ENCODE measurements around the gene PMPCA. TPM values are rescaled to one million over a fixed set of nuclear protein-coding genes. Genes with fewer than 3 reads are reported as not detected.

The PMPCA gene, protein sequence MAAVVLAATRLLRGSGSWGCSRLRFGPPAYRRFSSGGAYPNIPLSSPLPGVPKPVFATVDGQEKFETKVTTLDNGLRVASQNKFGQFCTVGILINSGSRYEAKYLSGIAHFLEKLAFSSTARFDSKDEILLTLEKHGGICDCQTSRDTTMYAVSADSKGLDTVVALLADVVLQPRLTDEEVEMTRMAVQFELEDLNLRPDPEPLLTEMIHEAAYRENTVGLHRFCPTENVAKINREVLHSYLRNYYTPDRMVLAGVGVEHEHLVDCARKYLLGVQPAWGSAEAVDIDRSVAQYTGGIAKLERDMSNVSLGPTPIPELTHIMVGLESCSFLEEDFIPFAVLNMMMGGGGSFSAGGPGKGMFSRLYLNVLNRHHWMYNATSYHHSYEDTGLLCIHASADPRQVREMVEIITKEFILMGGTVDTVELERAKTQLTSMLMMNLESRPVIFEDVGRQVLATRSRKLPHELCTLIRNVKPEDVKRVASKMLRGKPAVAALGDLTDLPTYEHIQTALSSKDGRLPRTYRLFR
- 60.7 and 65.8 TPM in 2 replicates for total RNA-seq

DNA sequence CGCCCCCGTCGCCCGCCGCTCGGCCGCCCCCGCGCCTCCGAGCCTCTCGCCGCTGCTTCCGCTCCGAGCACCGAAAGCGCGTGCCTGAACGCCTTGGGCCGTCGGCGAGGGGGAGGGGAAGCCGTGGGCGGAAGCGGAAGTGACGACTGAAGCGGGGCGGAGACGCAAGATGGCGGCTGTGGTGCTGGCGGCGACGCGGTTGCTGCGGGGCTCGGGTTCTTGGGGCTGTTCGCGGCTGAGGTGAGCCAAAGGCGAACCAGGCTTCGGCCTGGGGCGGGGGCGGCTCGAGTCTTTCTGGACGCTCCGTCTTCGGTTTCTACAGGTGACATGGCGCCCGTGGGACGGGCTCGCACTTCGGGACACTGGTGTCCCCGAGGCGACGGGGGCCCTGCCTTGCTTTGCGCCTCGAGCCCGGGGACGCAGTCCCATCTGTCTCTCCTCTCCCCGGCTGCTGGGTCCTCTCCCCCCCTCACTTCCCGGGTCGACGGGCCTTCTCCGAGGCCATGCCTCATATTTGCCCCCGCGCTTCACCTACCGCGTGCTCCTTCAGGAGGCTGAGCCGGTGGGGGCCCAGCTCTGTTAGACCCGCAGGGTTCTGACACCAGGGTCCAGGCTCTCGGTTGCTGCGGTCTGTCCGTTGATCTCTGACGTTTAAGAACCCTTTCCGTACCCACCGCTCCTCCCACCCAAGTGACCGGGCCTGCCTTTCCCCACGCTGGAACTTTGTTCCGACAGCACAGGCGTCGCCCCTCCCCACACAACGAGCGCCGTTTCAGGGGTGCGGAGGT, at the start of gene PMPCA, which contains the start of gene ENTR1:
Gene PMPCA, plus strand, starts transcription at position 159 of the 788 bp plus-strand sequence. Its CDS starts 11 bp downstream, at position 170.
Gene ENTR1, minus strand, starts transcription at position 115 of the 788 bp plus-strand sequence. CDS start 217 bp downstream, outside the sequence.

DNA sequence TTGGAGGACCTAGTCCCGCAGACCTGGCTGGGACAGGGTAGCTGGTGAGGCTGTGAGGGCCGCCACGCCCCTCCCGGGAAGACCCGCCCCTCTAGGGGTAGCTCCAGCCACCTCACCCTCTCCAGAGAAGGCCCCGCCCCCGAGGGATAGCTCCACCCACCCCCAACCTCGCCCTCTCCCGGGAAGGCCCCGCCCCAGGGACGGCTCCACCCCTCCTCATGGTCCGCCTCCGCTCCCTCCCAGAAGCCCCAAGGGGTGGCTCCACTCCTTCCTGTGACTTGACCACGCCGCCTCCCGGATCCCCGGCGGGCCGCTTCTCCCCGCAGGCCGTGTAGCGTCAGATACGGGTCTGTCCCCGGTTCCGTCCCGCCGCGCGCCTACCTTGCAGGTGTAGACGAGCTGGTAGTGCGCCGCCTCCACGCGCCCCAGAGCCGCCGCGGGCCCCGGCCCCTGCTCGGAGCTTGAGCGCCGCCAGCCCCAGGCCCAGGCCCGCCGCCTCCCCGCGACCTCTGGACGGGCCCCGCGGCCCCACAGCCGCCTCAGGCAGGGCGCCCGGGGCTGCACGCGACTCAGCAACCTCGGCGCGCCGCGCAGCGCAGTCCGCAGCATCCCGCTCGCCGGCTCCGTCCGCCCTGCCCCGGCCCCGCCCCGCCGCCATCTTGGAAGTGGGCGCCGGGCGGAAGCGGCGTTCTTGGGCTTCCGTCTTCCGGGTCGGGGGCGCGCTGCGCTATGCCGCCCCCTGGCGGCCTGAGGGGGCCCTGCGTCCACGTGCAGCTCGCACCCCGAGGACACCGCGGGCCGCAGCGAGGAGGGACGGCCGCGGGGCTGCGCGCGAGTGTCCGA, 47.1 kb upstream of the PMPCA start, which contains the start of gene DNLZ:
Gene DNLZ, minus strand, starts transcription at position 639 of the 843 bp plus-strand sequence. Its CDS starts 30 bp downstream, at position 609.

DNA sequence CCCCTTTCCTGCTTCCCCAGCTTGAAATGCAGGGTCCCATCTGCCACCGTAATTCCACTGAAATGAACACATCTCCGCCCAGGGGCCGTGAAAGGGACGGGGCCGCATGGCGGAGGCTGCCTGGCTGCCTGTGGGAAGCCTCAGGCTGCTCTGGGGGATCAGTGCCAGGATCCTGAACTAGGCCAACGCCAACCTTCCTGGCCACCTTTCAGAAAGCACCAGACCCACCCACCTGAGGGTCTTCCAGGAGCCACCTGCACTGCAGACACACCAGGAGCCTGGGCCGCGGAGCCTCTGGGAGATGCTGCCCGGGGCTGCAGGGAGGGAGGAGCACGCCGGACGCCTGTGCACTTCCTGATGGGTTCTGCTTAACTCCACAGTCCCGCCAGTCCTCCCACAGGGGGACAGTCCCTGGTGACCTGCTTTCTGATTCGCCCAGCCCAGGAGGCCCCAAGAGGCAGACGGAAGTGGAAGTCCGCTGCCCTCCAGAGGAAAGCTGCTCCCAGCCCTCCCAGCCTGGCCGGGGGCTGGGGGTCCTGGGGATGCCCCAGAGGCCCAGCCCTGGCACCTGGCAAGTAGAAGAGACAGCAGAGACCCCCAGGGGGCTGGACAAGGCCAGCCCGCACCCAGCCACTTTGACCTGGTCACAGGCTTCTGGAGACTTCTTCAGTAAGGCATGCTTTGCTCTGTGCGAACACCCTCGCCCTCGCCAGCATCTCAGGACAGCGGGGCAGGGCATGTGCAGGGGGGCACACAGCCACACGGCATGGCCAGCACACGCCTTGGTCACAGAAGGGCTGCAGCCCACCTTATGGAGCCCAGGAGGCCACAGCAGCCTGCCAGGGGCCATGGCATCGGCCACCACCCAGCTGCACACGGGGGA, 36.9 kb upstream of the PMPCA start, which contains the start of gene CARD9:
Gene CARD9, minus strand, starts transcription at position 370 of the 883 bp plus-strand sequence. CDS start 1,591 bp downstream, outside the sequence.

DNA sequence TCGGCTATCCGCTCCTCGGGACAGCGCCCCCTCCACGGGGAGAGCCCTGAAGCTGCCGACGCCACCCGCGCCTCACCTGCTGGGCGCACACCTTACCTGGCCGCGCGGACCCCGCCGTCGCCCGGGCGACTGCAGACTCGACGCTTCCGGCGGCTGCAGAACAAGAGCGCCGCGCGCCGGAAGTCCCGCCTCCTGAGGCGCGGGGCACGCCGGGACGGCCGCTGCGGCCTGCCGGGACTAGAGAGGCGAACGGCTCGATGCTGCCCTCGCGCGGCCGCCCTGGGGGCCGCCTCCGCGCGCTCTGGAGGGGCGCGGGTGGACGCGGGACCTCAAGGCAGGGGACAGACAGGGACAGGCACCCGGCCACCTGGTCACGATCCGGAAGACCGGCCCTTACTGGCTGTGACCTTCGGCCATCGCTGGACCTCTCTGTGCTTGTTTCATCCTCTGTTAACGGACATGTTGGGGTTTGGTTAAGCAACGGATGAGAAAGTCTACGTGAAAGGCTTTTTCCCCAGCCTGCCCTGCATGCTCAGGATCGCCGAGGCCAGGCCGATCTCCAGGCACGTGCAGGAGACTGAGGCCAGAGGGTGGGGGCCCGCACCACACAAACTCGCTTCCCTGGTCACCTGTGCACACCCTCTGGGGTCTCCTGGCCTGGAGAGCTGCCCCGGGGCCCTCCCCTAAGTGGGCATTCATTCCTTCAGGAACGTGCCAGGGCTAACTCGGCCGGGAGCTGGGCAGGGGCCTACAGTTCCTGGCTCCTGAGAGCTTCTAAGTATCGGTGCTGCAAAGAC, 10.2 kb upstream of the PMPCA start, which contains the start of gene SNAPC4:
Gene SNAPC4, minus strand, starts transcription at position 133 of the 797 bp plus-strand sequence. CDS start 1,742 bp downstream, outside the sequence.

DNA sequence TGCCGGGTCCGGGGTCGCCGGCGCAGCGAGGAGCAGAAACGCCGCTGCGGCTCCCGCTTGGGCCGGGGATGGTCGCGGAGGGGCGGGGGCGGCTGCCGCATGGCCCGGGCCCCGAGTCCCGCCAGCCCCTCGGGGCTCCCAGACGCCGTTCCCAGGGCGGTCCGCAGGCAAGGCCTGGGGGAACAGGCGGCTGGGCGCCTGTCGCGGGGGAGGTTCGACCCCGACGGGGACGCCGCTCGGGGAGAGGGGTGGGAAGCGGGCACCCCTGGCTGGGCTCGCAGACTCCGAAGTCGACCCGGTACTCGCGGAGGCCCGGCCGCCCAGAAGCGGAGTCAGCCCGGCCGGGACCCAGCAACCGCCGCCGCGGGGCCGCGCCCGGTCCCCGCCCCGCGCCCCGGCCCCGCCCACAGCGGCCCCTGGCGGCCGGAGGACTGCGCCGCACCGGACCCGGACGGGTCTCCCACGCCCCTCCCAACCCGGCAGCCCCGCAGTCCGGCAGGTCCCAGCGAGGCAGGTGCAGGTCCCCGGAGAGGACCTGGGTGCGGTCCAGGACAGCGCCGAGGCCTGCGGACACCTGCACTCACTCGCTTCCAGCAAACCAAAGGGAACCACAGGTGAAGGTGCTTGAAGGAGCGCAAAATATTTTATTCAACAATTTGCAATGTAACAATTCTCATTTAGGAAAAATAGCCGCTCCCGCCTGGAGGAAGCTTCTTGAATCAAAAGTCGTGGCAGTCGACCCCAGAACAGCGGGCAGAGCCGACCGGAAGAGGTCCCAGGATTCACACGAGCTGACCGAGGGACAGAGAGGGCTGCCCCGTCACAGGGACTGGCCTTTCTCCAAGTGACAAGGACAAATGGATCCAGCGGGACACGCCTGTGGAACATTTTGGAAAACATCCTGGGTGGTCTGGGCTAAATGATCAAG, 29.3 kb downstream of the PMPCA start, which contains the start of gene INPP5E:
Gene INPP5E, minus strand, starts transcription at position 365 of the 928 bp plus-strand sequence. CDS start 426 bp downstream, outside the sequence.

Other genes with a start within 250 kb of the PMPCA start
- gene LHX3, start 205.5 kb upstream of the PMPCA start, total RNA-seq: not detected in 2 replicates
- gene QSOX2, start 164.8 kb upstream of the PMPCA start, total RNA-seq: 11.7 and 16.9 TPM in 2 replicates
- gene CCDC187, start 106.6 kb upstream of the PMPCA start, total RNA-seq: not detected in 2 replicates
- gene GPSM1, start 83.1 kb upstream of the PMPCA start, total RNA-seq: 27.9 and 29.6 TPM in 2 replicates
- gene DNLZ, start 46.9 kb upstream of the PMPCA start, total RNA-seq: 15.5 and 29.9 TPM in 2 replicates
- gene CARD9, start 37.0 kb upstream of the PMPCA start, total RNA-seq: 0.32 and 2.6 TPM in 2 replicates
- gene SNAPC4, start 10.5 kb upstream of the PMPCA start, total RNA-seq: 9.0 and 12.3 TPM in 2 replicates
- 30.2 and 32.2 TPM in 2 replicates for gene ENTR1, start within 50 bp of the PMPCA start, total RNA-seq
- 5.0 and 5.8 TPM in 2 replicates for gene INPP5E, start 29.2 kb downstream of the PMPCA start, total RNA-seq
- 13.1 and 15.3 TPM in 2 replicates for gene SEC16A, start 72.4 kb downstream of the PMPCA start, total RNA-seq
- gene NOTCH1, start 135.4 kb downstream of the PMPCA start, total RNA-seq: 69.9 and 99.1 TPM in 2 replicates

Measured in epithelial cell of umbilical artery (primary cell).